MV-4-11 (cell line): Measurements from ENCODE around the gene DEGS2.

Experiments used
- DNase-seq: peaks from one replicate; lab custom pipeline; 2025; lab: John Stamatoyannopoulos, UW

DEGS2 gene

GRCh38 chr14:100148837-100149731 lies 10.4 kb downstream of the DEGS2 start:
- no peak for DNase-seq

DNA sequence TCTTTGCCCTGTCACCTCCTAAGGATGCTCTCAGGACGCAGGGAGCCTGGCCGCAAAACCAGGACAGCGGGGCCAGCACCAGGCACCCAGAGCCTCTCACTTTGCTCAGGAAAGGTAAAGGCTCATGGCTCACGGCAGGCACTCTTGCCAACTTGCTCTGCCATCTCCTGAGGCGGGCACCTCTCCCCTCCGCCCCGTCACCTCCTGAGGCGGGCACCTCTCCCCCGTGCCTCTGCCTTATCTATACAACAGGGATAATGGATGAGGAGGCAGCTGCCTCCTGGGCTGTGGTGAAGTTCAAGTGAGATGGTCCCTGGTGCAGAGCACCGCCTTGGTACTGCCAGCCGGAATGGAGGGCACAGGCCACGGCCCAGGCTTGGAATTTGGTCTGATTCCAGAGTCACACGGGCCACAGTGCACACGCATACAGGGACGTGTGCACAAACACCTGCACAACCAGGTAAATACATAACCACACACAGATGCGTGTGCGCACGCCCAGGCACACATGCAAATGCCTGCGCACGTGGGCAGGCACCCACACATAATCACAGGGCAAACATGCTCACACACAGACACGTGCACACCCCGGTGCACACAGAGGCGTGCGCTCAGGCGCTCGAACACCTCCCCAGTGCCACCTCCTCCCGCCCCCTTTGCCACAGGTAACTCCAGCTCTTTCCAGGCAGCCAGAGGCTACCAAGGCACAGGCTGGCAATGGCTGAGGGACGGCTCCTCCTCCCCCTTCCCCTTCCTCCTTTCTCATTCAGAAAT lies 11.6 kb downstream of the DEGS2 start:
- DNase-seq, result no peak

DNA sequence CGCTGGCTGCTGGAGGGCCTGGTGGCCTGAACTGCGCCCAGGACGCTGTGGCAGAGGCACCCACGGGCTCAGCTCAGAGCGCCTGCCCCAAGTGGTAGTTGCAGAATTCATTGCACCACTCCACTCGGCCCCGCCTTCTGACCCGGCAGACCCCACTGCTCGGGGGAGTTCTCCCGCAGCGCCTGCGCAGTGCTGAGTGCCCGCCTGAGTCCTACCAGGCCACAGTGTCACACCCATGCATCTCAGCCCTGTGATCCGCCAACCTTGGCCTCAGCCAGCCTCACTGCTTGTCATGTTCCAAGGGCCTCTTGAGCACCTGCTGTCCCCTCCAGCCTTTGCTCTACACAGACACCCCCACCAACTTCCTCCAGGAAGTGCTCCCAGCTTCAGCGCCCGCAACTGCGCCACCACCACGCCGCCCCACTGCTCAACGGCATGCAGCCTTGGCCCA lies 12.2 kb downstream of the DEGS2 start:
- peak; percentile 66 for DNase-seq

- DNase-seq, result no peak
Observed at GRCh38 chr14:100146531-100147091, 12.8 kb downstream of the DEGS2 start.

GRCh38 chr14:100145682-100146464 lies 13.6 kb downstream of the DEGS2 start:
- no peak for DNase-seq

GRCh38 chr14:100144996-100145646 lies 14.3 kb downstream of the DEGS2 start:
- no peak for DNase-seq

DNA sequence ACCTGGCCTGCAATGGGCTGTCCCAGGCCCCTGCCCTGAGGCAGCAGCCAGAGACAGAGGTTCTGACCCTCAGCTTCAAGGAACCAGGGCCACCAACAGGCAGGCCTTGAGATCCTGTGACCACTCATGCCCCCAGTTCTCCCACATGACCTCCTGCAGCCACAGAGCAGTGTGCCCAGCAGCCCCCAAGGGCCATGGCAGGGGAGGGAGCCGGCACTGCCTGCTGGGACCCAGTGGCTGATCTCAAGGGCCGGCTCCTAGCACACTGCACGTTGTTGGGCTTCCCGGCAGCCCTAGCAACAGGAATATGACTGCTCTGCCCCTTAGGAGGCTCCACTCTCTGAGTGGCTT lies 14.8 kb downstream of the DEGS2 start:
- DNase-seq, result no peak

DNA sequence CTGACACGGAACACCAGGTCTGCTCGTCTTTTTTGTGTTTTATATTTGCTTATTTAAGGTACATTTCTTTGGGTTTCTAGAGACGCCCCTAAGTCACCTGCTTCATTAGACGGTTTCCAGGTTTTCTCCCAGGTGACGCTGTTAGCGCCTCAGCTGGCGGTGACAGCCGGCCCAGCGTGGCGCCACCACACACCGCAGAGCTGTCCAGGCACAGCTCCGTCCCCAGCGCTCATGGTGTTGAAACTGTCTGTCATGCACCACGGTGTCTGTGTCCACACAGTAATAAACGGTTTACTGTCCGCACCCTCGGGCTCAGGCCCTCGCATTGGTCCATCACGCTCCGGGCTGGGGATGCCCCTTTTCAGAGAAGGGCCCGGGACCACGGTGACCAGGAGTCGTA lies 15.5 kb downstream of the DEGS2 start:
- no peak for DNase-seq

- no peak for DNase-seq
Observed at GRCh38 chr14:100143523-100143922, 15.9 kb downstream of the DEGS2 start.

- no peak for DNase-seq
Observed at GRCh38 chr14:100142073-100143040, 17.1 kb downstream of the DEGS2 start.

GRCh38 chr14:100141098-100141497 lies 18.3 kb downstream of the DEGS2 start:
- no peak for DNase-seq

DNA sequence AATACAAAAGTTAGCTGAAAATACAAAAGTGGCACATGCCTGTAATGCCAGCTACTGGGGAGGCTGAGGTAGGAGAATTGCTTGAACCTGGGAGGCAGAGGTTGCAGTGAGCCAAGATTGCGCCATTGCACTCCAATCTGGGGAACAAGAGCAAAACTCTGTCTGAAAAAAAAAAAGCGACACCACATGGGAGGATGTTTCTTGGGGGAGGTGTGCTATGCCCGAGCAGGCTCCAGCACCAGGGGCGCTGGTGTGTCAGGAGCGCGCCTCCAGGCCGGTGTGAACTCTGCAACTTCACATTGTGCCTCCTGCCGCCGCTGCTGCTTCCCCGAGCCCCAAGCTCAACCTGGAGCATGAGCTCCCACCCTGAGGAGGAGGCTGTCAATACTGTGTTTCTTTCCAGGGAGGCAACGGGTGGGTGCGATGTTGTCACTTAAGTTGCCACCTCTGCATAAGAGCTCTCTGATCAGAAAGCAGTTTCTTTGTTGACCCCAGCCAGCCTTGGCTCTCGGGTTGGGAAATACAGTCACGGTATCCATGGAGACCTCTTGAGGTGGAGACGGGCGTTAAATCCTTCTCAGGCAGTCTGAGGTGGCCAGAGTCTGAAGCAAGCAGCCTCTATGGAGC lies 18.9 kb downstream of the DEGS2 start:
- DNase-seq, result peak; percentile 31

- DNase-seq, result no peak
Observed at GRCh38 chr14:100138955-100139354, 20.5 kb downstream of the DEGS2 start.

DNA sequence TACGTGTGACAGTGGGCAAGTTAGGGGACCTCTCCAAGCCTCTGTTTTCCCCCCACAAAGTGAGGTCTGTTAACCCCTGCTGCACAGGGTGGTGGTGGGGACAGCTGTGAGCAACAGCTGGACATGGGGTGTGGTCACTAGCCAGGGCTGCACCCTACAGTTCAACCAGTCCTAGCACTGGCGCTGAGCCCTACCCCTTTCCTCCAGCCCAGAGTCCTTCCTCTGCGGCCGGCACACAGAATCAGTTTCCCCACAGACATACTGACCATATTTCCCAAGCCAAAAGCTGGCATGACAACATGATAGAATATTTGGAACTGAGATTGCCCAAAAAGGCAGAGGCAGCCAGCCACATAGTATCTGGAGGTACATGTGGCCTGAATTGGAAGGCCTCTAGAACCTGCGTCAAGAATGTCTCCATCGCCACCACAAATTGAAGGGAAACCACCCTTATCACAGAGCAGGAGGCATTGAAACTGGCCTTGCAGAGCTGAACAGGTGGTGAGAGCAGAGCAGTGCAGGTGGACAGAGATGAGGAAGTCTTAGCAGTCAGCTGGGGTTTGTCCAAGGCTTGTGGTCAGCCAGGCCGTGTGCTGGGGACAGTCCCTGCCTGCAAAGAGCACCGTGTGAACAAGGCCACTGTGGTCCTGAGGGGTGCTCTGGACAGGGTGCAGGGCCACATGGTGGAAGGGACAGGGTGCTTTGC lies 21.2 kb downstream of the DEGS2 start:
- DNase-seq, result peak; percentile 12

- no peak for DNase-seq
Observed at GRCh38 chr14:100137173-100137572, 22.3 kb downstream of the DEGS2 start.

DNA sequence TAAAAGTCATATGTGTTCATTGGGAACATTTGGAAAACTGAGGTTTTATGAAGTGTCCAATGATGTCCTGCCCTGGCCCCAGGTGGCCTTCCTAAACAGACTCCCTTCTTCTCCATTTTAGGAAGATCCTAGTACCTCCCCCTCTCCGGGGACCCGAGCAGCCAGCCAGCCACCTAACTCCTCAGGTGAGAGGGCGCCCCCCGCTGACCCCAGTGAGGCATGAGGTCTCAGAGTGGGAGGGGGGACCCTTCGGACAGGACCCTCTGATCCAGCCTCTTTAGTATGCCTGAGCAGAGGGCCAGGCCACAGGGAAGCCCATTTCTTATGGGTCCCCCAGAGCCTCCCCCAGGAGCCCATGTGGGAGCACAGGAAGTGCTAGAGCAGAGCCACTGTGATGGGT lies 23.7 kb downstream of the DEGS2 start:
- DNase-seq, result no peak

DNA sequence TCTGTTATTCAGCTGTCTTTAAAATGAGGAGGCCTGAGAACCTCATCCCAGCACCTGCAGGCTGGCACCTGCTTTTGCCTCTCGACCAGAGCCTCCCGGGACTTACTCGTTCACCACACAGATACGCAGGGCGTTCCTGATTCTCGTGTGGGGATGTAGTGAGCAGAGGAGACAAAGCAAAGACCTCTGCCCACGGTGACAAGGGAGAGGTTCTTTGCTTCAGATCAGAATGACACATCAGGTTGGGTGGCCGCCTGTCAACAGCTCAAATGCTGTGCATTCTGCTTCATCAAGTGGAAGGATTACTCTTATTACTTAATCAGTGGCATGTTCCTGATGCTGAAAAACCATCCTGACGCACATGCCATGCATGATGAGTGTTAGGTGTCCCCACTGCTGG lies 24.4 kb downstream of the DEGS2 start:
- DNase-seq, result no peak

- no peak for DNase-seq
Observed at GRCh38 chr14:100134586-100134985, 24.9 kb downstream of the DEGS2 start.

DNA sequence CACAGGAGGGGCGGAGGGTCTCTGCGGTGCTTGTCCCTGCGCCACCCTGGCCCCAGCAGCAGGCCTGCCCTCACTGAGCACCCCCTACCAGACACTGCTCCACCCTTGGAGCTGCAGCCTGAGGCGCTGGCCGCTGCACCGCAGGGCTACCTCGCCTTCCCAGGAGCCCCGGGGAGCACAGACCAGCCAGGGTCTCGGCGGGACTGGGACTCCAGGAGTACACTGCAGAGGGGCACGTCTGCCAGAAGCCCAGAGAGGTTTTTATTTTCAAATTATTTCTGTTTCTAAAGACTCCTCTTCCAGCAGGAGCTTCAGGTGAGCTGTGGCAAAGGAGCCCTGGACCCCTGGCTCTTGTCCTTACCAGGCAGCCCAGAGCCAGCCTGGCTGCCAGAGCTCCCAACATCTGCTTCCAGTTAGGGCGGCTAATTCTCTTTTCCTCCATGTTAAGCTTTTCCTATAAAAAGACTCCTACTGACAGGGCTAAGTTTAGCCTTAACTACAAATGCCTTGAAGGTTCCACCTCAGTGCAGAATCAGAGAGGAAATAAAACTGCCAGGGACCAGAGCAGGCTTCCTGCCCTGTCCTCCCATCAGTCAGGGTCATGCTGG lies 26.4 kb downstream of the DEGS2 start:
- DNase-seq, result no peak
